GM15510 (cell line): ENCODE data around the gene KCNS1.

Source experiments
- POLR2A ChIP-seq: IDR thresholded peaks from 3 replicates; pipeline ENCODE4 v1.6.1; 2011; ENCODE audit warnings: borderline replicate concordance; ENCODE audit not compliant: insufficient read length; ENCODE audit errors: extremely low read depth

The KCNS1 gene

GRCh38 chr20:45070932-45071632 is 29.8 kb downstream of the KCNS1 start:
- no peak for TF ChIP-seq POLR2A

DNA sequence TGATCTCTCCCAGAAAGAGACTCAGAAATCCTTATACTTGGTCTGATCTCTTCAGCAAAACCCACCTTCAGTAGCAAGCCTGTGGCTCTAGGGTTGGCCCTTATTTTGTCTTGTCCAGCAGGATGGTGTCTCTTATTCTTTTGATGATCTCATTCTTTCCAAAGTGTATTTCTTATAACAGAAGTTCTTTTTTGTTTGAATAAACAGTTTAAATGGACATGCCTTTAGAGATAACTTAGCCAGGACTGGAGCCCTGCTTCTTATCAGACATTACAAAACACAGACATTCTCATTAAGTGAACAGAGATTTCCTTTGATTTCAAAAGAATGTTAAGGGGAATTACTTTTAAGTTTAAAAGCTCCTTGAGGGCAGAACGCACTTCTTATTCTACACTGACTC is 31.7 kb downstream of the KCNS1 start:
- no peak for TF ChIP-seq POLR2A

GRCh38 chr20:45067558-45067957 is 33.4 kb downstream of the KCNS1 start:
- no peak for TF ChIP-seq POLR2A

GRCh38 chr20:45067087-45067486 is 33.8 kb downstream of the KCNS1 start:
- no peak for TF ChIP-seq POLR2A

- TF ChIP-seq POLR2A: no peak
These were observed 34.6 kb downstream of the KCNS1 start for GRCh38 chr20:45066372-45066771.

GRCh38 chr20:45064812-45065211 is 36.1 kb downstream of the KCNS1 start:
- TF ChIP-seq POLR2A: no peak

DNA sequence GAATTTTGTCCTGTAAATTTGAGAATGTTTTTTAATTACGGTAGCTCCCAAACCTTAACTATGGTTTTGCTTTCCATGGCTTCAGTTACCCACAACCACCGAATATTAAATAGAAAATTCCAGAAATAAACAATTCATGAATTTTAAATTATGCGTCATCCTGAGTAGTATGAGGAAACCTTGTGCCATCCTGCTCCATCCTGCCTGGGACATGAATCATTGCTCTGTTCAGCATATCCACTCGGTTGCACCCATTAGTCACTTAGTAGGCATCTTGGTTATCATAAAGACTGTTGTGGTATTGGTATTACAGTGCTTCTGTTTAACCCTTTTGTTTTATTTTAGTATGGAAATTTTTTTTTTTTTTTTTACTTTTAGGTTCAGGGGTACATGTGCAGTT is 39.7 kb downstream of the KCNS1 start:
- TF ChIP-seq POLR2A: no peak

- TF ChIP-seq POLR2A: no peak
These were observed 40.6 kb downstream of the KCNS1 start for GRCh38 chr20:45060294-45060693.

DNA sequence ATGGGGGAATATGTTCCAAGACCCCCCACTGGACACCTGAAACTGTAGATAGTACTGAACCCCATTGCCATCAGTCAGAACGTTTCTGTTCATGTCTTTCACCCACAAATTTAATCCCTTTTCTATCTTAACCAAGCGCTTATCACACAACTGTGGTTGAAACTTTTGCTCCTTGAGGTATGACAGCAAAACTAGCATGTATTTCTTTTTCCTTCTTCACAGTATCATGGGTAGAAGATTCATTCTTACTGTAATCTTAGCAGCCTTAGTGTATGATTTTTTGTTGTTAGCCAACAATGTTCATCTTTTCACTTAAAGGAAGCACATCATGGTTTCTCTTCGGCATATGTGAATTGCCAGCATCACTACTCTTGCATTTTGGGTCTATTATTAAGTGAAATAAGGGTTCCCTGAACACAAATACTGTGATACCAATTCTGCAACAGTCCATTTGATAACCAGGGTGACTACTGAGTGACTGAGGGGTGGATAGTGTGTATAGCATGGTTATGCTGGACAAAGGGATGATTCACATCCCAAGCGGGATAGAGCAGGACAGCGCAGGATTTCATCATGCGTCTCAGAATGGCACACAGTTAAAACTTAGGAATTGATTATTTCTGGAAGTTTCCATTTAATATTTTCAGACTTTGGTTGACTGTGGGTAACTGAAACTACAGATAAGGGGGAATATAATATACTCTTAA is 41.8 kb downstream of the KCNS1 start:
- no peak for TF ChIP-seq POLR2A

DNA sequence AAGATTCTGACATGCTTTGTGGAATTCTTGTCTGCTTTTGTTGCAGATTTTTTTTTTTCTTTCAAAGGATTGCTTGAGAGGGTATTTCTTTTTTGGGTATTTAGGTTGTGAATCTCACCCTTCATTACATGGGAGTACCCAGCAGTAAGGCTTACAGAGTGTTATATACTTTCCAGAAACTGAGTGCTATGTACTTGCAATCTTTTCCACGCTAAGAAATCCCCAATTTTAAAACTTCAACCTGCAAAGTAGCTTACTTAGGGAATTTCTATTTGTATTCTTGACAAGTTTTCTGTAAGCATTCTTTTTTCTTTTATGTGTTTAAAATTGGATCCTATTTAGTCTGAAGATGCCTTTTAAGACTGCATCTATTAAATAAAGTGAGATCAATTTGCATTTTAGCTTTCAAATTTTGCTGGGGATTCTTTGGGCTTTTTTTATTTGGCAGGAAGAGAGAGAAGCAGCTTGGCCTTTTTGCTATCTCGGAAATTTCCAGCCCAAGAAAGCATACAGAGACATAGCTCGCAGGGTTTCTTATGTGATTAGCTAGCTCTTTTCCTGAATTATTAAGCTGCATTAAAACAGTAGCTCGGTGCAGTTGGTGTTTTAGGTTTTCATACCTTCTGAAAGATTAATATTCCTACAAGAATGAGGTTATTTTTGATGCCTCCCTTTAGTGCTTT is 42.6 kb downstream of the KCNS1 start:
- TF ChIP-seq POLR2A: no peak

- TF ChIP-seq POLR2A: no peak
These were observed 44.3 kb downstream of the KCNS1 start for GRCh38 chr20:45056473-45057173.

DNA sequence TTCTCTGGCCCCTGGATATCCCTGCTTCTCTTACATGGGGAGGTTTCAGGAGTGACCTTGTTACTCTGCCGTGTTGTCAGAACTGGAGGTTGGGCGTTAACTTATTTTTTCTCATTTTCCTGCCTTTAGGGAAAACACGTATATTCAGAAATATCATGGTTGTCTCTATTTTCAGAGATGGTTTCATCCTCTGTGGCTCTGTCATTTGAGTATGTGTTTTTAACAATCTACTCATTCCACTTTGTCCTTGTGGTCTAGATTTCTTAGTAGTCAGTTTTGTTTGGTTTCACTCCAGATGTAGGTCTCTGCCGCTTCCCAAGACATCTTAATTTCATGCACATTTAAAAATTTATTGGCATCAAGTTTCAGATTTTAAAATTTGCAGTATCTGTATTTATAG is 45.9 kb downstream of the KCNS1 start:
- no peak for TF ChIP-seq POLR2A

DNA sequence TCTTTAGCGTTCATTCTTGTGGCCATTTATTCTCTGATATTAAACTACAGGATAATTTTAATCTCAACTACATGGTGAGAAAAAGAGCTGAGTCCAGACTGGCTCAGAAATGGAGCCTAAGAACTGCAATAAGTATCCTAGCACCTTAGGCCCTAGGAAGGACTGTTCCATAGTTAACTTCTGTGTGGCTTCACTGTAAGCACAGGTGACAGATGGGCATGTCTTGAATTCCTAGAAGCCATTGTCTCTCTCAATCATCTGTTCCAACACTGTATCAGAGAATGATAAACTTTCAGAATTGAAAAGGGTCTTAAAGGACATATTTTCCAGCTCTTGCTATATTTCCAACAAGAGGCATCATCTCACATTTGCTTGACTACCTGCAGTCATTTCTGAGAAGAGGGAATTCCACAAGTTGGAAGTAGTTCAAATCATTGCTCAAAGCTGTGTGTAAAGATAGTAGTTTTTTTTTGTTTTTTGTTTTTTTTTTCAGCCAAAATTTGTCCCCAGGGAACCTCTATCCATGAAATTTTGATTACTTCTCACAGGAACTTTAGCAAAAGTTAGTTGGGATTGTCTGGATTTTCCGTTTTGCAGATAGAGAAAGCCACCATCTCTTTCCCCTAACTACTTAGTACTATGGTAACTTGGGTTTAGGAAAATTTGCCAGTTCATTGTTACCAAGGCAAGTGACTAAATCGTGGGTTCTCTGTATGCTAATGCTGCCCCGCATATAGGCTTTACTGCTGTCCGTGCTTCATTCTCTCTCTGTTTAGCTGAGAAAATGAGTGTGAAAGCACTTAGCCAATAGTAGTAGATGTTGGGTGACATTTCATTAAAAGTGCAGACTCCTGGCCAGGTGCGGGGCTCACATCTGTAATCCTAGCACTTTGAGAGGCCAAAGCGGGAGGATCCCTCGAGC is 47.2 kb downstream of the KCNS1 start:
- no peak for TF ChIP-seq POLR2A
